Activated CD8-positive, alpha-beta memory T cell treated with anti-CD3 and anti-CD28 coated beads, Interleukin-2, amount 50 U/mL, for 24 hours (primary cell): Measurements from ENCODE around the gene GOLGA6B.
"Not testable (repeated sequence)": the region's sequence is repeated elsewhere in the genome, so short reads cannot be mapped to it uniquely, and the experiment has no call there.

ENCODE experiments used
- DNase-seq: peaks from one replicate; pipeline ENCODE4 v3.0.0-alpha.2; 2020; ENCODE audit errors: extremely low read depth

GOLGA6B gene

DNA sequence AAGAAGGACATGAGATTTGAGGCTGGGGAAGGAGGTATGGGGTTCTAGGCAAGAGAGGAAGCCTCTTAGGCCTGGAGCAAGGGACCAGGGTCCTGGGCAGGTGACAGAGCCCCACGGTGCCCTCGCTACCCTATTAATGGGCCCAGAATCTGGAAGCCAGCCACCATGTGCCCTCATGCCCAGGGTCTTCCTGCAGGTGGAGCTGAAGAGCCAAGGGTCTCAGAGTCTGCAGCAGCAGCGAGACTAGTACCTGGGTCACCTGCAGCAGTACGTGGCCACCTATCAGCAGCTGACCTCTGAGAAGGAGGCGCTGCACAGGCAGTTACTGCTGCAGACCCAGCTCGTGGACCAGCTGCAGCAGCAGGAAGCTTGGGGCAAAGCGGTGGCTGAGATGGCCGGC lies 9.4 kb downstream of the GOLGA6B start:
- DNase-seq, result not testable (repeated sequence)

DNA sequence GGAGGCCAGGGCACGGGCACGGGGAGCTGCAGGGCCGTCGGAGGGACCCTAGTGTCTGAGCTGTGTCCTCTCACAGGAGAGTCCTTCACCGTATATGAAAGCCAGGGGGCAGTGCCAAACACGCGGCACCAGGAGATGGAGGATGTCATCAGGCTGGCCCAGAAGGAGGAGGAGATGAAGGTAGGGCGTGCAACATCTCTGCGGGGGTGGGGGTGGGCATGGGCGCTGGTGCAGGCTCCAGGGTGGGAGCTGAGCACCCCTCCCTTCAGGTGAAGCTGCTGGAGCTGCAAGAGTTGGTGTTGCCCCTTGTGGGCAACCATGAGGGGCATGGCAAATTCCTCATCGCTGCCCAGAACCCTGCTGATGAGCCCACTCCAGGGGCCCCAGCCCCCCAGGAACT lies 11.2 kb downstream of the GOLGA6B start:
- not testable (repeated sequence) for DNase-seq

DNA sequence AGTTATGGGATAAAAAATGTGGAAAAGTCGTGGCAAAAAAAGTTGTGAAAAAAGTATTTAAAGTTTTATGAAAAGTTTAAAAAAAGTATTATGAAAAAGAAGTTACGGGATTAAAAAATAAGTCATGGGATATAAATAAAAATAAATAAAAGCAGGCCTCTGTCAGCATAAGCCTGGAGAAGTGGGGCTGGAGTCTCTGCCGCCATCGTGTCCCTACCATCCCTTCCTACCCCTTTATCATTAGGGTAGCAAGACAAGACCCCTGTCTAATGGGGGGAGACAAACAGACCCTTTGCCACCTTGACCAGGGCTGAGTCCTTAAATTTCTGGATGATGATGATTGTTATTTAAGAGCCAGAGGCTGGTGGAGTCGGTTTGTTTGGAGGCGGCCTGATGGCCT lies 15.3 kb downstream of the GOLGA6B start:
- not testable (repeated sequence) for DNase-seq

GRCh38 chr15:72670656-72671352 lies 16.3 kb downstream of the GOLGA6B start:
- DNase-seq, result peak; percentile 24

DNA sequence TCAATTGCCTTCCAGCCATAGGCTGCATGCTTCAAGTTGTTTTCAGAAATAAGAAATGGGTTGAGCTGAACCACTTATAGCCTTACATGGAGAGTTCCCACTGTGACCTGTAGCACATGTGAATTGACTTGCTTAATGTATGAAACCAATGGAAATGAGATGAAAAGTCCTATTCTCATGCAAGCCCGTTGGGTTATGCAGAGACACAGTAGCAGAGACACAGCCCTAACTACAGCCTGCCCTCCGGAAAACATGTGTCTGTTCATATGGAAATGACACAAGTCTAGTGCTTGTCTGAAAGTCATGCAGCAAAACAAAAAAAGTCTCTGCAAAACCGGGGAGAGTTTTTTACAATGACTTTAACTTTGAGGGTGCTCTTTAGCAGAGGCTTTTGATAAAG lies 17.0 kb downstream of the GOLGA6B start:
- no peak for DNase-seq

GRCh38 chr15:72676838-72677237 lies 22.3 kb downstream of the GOLGA6B start:
- no peak for DNase-seq

GRCh38 chr15:72680931-72681330 lies 26.4 kb downstream of the GOLGA6B start:
- DNase-seq, result no peak

- DNase-seq, result no peak
These were observed 28.3 kb downstream of the GOLGA6B start for GRCh38 chr15:72682772-72683171.

DNA sequence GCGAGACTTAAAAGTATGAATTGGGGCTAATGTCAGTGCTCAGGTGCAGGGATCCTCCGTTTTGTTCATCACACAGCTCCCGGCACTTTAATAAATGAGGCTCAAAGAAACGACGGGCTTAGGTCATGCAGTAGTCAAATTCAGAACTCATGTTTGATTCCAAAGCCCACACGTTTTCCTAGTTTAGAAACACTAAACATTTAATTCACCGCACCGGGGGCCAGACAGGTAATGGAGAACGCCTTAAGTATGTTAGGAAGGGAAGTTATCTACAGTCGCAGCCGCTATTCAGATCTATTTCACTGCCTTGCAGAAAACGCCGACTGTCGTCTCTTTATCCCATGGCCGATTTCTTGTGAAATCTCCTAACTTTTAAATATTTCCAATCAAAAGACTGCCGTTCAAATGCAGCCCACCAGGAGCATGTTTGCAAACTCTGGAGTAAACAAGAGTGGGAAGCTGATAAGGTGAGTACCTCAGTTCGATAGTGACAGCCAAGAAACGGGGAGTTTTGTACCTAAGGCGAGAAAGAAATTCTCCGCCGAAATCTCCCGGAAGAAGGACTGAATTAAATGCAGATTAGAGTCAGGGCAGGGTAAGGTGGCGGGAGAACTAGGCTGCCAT lies 30.9 kb downstream of the GOLGA6B start:
- no peak for DNase-seq

DNA sequence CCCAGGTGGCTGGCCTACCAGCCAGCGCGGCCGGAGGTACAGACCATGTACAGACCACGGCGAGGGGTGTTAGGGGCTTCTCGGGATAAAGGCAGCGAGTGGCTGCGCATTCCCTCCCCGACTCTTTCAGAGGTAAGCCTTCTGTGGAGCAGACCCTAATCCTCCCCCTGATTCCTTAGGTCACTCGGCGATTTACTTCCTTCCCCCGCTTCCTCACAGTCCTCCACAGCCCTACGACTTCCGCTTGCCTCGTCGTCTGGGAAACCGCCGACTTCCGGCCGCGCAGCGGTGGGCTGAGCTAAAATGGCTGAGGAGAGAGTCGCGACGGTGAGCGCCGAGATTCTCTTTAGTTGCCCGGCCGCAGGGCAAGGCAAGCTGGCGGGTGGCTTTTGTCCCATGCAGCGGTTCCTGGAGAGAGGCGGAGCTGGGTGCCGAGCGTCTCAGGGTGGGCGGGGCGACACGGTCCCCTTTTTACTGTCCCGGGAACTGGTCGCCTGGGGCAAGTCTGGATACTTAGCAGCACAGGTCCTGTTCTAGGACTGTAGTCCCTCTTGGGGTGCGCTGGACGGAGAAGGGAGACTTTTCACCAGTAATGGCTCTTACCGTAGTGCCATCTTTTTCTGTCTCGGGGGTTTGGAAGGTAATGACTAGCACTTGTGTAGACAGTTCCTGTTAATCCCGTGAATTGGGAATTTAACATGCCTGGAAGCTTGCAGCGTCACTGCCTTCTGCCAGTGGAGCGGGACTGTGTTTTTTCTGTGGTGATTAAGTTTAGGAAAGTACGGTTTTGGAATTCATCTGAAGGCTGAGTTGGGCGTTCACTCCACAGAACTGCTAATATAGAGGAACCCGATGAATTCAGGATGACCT lies 31.7 kb downstream of the GOLGA6B start, which contains the start of the genes BBS4 and HIGD2B:
Gene BBS4 (plus strand): TSS at position 283 of the 870 bp plus-strand sequence. CDS start 21 bp downstream, at position 304.
Gene HIGD2B (minus strand): TSS at position 258 of the 870 bp plus-strand sequence. CDS start 9,808 bp downstream, outside the sequence.
- peak; percentile 75 for DNase-seq

- DNase-seq, result no peak
These were observed 34.2 kb downstream of the GOLGA6B start for GRCh38 chr15:72688697-72689096.

DNA sequence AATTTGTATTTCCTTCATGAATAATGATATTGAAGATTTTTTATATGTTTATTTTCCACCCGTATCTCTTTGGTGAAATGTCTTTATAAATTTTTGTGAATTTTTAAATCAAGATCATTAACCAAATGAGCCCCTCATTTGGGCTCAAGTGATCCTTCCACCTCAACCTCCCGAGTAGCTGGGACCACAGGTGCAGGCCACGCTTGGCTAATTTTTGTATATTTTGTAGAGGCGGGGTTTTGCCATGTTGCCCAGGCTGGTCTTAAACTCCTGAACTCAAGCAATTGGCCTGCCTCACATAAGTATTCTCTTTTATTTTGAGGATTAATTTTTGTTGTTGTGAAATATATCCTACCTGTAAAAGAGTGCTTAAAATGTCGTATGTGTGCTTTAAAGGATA lies 36.4 kb downstream of the GOLGA6B start:
- no peak for DNase-seq

DNA sequence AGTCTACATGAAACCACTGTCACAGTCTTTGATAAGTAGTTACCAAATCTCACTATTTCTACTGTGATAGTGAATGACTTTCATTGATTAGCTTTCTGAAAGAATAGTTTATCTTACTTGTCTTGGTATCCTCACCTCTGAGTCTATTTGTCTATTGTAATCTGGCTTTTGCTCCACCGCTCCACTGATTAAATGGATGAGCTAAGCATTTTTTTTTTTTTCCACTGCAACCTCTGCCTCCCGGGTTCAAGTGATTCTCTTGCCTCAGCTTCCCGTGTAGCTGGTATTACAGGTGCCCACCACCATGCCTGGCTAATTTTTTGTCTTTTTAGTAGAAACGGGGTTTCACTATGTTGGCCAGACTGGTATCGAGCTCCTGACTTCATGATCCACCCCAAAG lies 44.4 kb downstream of the GOLGA6B start:
- no peak for DNase-seq

GRCh38 chr15:72700076-72700475 lies 45.6 kb downstream of the GOLGA6B start:
- no peak for DNase-seq

GRCh38 chr15:72706266-72706665 lies 51.8 kb downstream of the GOLGA6B start:
- DNase-seq, result no peak

GRCh38 chr15:72708551-72709303 lies 54.2 kb downstream of the GOLGA6B start:
- not testable (repeated sequence) for DNase-seq
